Upper lobe of right lung (tissue), 1 donor: ENCODE results near the gene BIRC2. TPM values are rescaled to one million over a fixed set of nuclear protein-coding genes. Genes with fewer than 3 reads are reported as not detected.
A peak's percentile ranks its signal among the peaks of the same experiment; 100 is the strongest.

Source experiments
- ATAC-seq: fragments of 200-7000 bp; cut with Tn5 transposase; one replicate; pipeline ENCODE4 v1.9.1; 2020; ENCODE audit warnings: mild to moderate bottlenecking, moderate library complexity
- DNase-seq: peaks from one replicate; pipeline ENCODE4 v3.0.0-alpha.2; 2020
- H3K27ac ChIP-seq: fragments of 200-600 bp; one replicate; pipeline ENCODE4 v1.8.0; 2022
- H3K27me3 ChIP-seq: fragments of 200-600 bp; one replicate; pipeline ENCODE4 v1.8.0; 2022; ENCODE audit warnings: mild to moderate bottlenecking
- H3K36me3 ChIP-seq: fragments of 200-600 bp; one replicate; pipeline ENCODE4 v1.8.0; 2022
- H3K4me1 ChIP-seq: fragments of 200-600 bp; one replicate; pipeline ENCODE4 v1.8.0; 2022
- H3K4me3 ChIP-seq: fragments of 200-600 bp; one replicate; pipeline ENCODE4 v1.8.0; 2022; ENCODE audit warnings: mild to moderate bottlenecking
- H3K9me3 ChIP-seq: fragments of 200-600 bp; one replicate; pipeline ENCODE4 v1.8.0; 2022
- intact Hi-C: fragments of 100-400 bp; cut with DNase I; formaldehyde crosslinking; loops from one replicate; pipeline ENCODE4 v1.11.0; 2022
- total RNA-seq: library from RNA; stranded (reverse); fragmentation: NEBNext Ultra II Directional; extraction: Animal tissue kit (Norgen Biotek cat#: 25700); gene quantifications from one replicate; pipeline ENCODE4 v1.2.1, GENCODE V29; 2021
- TF ChIP-seq, protein P1 (sequence below): fragments of 200-600 bp; IDR thresholded peaks from one replicate; pipeline ENCODE4 v1.8.0; 2022; ENCODE audit warnings: antibody characterized with exemption
- donor health status: DM: no; HTN: yes; CAD: no; lungs with severe emphysema.

Gene BIRC2
- total RNA-seq, 1 donor from 2014 or later: 44.1 TPM

GRCh38 chr11:102357116-102357515 is 10.1 kb downstream of the BIRC2 start:
- no peaks in the 10 kb centered on the region for H3K4me1 ChIP-seq
- TF ChIP-seq, protein P1, sequence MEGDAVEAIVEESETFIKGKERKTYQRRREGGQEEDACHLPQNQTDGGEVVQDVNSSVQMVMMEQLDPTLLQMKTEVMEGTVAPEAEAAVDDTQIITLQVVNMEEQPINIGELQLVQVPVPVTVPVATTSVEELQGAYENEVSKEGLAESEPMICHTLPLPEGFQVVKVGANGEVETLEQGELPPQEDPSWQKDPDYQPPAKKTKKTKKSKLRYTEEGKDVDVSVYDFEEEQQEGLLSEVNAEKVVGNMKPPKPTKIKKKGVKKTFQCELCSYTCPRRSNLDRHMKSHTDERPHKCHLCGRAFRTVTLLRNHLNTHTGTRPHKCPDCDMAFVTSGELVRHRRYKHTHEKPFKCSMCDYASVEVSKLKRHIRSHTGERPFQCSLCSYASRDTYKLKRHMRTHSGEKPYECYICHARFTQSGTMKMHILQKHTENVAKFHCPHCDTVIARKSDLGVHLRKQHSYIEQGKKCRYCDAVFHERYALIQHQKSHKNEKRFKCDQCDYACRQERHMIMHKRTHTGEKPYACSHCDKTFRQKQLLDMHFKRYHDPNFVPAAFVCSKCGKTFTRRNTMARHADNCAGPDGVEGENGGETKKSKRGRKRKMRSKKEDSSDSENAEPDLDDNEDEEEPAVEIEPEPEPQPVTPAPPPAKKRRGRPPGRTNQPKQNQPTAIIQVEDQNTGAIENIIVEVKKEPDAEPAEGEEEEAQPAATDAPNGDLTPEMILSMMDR: no peak
- DNase-seq (no peak), ATAC-seq (no peak)
- H3K27me3 ChIP-seq: no peaks in the 10 kb centered on the region
- no peaks in the 10 kb centered on the region for H3K9me3 ChIP-seq
- H3K4me3 ChIP-seq: no peak overlapping the region
- H3K36me3 ChIP-seq: peaks cover 35% of the 10 kb centered on the region
- intact Hi-C loops: no loop called here
- H3K27ac ChIP-seq: no peak overlapping the region

GRCh38 chr11:102359372-102359771 is 12.4 kb downstream of the BIRC2 start:
- DNase-seq: no peak
- H3K27me3 ChIP-seq: no peaks in the 10 kb centered on the region
- peaks cover 50% of the 10 kb centered on the region for H3K36me3 ChIP-seq
- no peak overlapping the region for H3K4me3 ChIP-seq
- ATAC-seq: no peak
- H3K4me1 ChIP-seq: no peaks in the 10 kb centered on the region
- TF ChIP-seq, protein P1: no peak
- no peak overlapping the region for H3K27ac ChIP-seq
- H3K9me3 ChIP-seq: no peaks in the 10 kb centered on the region
- intact Hi-C loops: no loop called here

DNA sequence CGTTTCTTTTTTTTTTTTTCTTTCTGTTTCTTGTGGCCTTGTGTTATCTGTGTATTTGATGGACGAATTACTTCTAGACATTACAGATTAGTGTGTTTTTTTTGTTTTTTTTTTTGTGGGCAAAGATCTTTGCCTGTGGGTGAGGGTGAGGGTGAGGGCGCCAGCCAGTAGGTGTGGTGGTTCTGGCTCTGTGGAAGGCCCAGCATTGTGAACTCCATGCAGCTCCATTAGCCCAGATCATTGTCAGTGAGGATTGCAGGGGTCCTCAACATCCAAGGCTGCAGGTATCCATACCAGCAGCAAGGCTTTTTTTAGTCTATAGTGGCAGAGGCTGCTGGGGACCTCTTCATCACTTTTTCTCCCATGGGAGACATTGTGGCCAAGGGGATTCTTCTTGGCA is 13.7 kb downstream of the BIRC2 start:
- DNase-seq: no peak
- TF ChIP-seq, protein P1: no peak
- H3K36me3 ChIP-seq: peaks cover 63% of the 10 kb centered on the region
- intact Hi-C loops: no loop called here
- no peak overlapping the region for H3K4me3 ChIP-seq
- no peaks in the 10 kb centered on the region for H3K27me3 ChIP-seq
- no peaks in the 10 kb centered on the region for H3K9me3 ChIP-seq
- H3K4me1 ChIP-seq: no peaks in the 10 kb centered on the region
- ATAC-seq: no peak
- H3K27ac ChIP-seq: no peak overlapping the region

GRCh38 chr11:102361086-102362031 is 14.3 kb downstream of the BIRC2 start:
- no peaks in the 10 kb centered on the region for H3K9me3 ChIP-seq
- H3K27ac ChIP-seq: no peak overlapping the region
- no peak for DNase-seq
- no peaks in the 10 kb centered on the region for H3K27me3 ChIP-seq
- intact Hi-C loops: no loop called here
- TF ChIP-seq, protein P1: no peak
- no peaks in the 10 kb centered on the region for H3K4me1 ChIP-seq
- no peak overlapping the region for H3K4me3 ChIP-seq
- H3K36me3 ChIP-seq: peaks cover 70% of the 10 kb centered on the region
- peak; percentile 20 for ATAC-seq

- intact Hi-C loops: no loop called here
- peaks cover 89% of the 10 kb centered on the region for H3K36me3 ChIP-seq
- TF ChIP-seq, protein P1: no peak
- H3K4me1 ChIP-seq: peaks cover 4% of the 10 kb centered on the region
- DNase-seq (no peak), ATAC-seq (no peak)
- no peaks in the 10 kb centered on the region for H3K27me3 ChIP-seq
- no peak overlapping the region for H3K4me3 ChIP-seq
- no peak overlapping the region for H3K27ac ChIP-seq
- H3K9me3 ChIP-seq: no peaks in the 10 kb centered on the region
Measured at GRCh38 chr11:102364991-102365390, 18.0 kb downstream of the BIRC2 start.
